GM18870 (cell line): Measurements from ENCODE around the gene MEX3B.

ENCODE experiments used
- ATAC-seq: cut with Tn5 transposase; IDR thresholded peaks from one replicate; pipeline ENCODE4 v1.9.1; 2021; ENCODE audit warnings: moderate library complexity; ENCODE audit not compliant: unreplicated experiment

MEX3B gene

GRCh38 chr15:82045892-82046665, at the start of gene MEX3B:
Gene MEX3B, minus strand, starts transcription at chr15:82046018. Its CDS starts 313 bp downstream, at chr15:82045705.
- ATAC-seq = peak; percentile 54

GRCh38 chr15:82093774-82094211, 48.0 kb upstream of the MEX3B start:
- ATAC-seq = no peak

DNA sequence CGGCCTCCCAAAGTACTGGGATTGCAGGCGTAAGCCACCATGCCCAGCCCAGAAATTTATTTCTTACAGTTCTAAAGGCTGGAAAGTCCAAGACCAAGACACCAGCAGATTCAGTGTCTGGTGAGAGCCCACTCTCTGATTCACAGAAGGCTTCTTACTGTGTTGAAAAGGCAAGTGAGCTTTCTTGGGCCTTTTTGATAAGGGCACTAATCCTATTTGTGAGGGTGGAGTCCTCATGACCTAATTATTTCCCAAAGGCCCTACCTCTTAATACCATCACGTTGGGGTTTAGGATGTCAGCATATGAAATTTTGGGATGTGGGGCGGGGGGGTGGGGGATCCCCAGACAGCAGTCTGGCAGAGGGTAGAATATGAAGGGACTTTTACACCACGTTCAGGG, 47.5 kb upstream of the MEX3B start:
- ATAC-seq = no peak

DNA sequence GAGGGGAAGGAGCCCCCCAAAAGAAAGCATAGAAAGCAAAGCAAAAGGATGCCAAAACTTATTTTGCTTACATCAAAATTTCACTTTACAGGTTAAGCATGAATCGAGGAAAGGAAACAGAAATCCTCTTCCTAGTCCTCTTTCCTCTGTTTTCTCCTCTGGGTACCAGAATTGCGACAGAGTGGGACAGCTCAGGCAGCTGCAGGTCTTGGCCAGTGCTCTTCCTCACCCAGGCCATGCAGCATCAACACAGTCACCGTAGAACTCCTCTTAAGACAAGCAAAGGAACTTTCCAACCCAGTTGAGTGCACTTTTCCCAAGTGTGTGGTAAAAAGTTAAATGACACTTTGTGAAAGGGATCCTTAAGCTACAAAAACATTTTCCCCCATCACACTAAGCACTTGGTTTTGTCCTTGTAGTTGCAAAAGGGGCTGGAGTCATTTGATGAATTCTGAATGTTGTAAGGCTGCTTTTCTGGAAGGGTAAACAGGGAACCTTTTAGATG, 45.9 kb upstream of the MEX3B start:
- no peak for ATAC-seq

DNA sequence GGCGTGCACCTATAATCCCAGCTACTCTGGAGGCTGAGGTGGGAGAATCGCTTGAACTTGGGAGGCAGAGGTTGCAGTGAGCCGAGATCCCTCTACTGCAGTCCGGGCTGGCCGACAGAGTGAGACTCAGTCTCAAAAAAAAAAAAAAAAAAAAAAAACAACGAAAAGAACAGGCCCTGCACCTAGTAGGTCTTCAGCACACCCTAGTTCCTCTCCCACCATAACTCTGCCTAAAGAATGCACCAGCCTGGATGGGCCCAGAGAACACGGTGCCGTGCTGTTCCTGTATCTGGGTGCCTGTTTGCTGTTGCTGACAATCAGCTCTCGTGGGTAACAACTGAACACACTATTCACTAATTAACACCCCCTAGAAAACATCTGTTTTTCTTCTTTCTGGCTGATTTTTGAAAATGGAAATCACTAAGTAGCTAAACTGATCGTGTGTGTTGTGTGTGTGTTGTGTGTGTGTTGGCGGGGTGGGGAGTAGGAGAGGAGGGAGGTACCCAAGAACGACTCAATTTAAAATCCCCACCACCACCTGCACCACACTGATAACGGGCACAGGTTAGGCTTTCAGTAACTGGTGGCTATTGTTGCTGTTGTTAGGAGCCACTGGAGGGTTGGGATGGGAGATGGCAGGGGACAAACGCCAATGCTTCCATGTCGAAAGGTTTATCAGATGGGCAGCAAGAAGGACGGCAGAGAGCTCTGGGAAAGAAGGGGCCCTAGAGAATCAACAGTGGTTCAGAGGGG, 40.6 kb upstream of the MEX3B start:
- ATAC-seq = no peak

- ATAC-seq = no peak
Measured at GRCh38 chr15:82081914-82082762, 36.3 kb upstream of the MEX3B start.

GRCh38 chr15:82080774-82081173, 35.0 kb upstream of the MEX3B start:
- ATAC-seq = no peak

- ATAC-seq = no peak
Measured at GRCh38 chr15:82079736-82080135, 33.9 kb upstream of the MEX3B start.

GRCh38 chr15:82074610-82075009, 28.8 kb upstream of the MEX3B start:
- no peak for ATAC-seq

- ATAC-seq = no peak
Measured at GRCh38 chr15:82072926-82073537, 27.2 kb upstream of the MEX3B start.

DNA sequence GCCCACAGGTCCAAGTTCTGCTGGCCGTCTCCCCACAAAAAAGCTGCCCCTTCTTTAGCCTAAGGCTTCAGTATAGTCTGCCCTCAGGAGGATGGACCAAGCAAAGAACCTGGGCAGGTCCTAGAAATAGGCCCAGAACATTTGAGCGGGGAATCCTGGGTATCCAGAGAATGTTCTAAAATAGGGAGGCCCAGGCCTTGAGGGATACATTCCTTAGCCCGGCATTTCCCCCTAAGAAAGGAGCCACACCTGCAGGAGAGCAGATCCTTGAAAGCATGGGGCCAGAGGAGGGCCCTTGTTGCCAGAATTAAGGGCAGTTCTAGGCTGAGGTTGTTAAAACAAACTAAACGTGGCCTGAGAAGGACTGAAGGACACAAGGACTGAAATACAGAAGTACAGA, 20.6 kb upstream of the MEX3B start:
- no peak for ATAC-seq

GRCh38 chr15:82064824-82065223, 19.0 kb upstream of the MEX3B start:
- no peak for ATAC-seq

GRCh38 chr15:82062479-82063454, 16.9 kb upstream of the MEX3B start:
- ATAC-seq = no peak

GRCh38 chr15:82060817-82061216, 15.0 kb upstream of the MEX3B start:
- no peak for ATAC-seq

DNA sequence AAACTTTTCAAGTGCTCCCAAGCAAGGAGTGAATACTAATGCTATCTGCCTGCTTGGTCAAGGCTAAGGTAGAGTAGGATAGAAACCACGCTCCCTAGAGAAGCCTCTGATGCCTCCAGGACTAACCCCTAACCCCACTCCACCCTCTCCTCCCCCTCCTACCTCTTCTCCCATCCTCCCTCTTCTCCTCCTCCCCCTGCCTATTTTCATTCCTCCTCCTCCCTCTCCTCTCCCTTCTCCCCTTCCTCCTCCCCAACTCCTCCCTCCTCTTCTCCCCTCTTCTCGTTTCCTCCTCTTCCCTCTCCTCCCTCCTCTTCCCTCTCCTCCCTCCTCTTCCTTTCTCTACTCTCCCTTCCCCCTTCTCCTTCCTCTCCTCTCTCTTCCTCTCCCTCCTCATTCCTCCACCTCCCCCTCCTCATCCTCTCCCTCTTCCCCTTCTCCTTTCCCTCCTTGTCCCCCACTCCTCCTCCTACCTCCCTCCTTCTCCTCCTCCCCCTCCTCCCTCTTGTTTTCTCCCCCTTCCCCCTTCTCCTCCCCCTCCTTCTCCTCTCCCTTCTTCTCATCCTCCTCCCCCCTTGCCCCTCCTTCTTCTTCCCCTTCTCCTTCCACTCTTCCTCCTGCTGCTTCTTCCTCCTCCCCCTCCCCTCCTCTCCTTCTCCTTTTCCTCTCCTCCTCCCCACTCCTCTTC, 12.8 kb upstream of the MEX3B start:
- no peak for ATAC-seq

GRCh38 chr15:82058026-82058425, 12.2 kb upstream of the MEX3B start:
- no peak for ATAC-seq

GRCh38 chr15:82056958-82057823, 11.4 kb upstream of the MEX3B start:
- no peak for ATAC-seq

DNA sequence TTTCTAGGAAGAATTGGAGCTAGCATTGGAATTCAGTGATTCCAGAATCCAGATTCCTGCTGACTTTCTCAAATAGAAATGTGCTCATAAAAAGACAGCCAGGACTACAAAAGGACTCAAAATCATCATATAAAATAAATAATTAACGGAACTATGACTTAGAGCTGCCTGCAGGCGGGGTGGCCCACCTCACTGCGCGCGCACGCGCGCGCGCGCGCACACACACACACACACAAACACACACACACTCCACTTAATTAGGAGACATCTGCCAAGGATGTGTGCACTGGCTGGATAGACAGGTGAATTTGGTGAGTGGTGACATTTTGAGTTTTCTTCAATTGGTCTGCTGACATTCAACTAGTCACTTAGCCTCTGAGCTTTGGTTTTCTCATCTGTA, 6.9 kb upstream of the MEX3B start:
- no peak for ATAC-seq
